Measurements from ENCODE around the gene SYCP3. TPM values are rescaled to one million over a fixed set of nuclear protein-coding genes. Genes with fewer than 3 reads are reported as not detected.
A peak's percentile ranks its signal among the peaks of the same experiment; 100 is the strongest.

Gene SYCP3
- total RNA-seq, 2 experiments from 2014 or later: 0.16 TPM; not detected in 1

DNA sequence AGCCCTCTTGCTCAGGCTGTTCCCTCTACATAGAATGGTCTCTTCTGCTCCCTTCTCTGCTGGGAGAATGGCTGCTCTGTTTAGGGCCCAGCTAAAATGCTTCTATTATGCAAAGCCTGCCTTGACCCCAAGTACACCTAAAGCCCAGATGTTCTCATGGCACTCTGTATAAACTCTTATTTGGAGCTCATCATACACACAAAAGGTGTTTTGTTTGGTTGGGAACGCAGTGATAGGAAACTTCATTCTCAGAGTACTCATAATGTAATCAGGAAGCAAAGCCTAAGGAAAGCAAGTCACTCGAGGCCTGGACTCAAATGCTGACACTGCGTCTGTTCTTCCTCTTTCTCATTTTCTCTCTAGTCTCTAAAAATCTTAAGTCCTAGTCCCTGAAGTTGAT is 38.2 kb upstream of the SYCP3 start:
- intact Hi-C loops (cut with DNase I, micrococcal nuclease): no loop called here
- ChIA-PET CTCF (interaction anchor here (0.6 to 3.9 kb wide), 7 partner anchors 28 to 63 kb away, joined by 3 to 23 read pairs (median 3); partner anchors contain the start of gene GNPTAB), POLR2A (no interaction called here)
- Mint-ChIP-seq H3K4me3 (no peak overlapping the region), H3K9me3 (ENCODE audit: low read depth) (no peaks in the 10 kb centered on the region), H3K27ac (no peak overlapping the region), H3K36me3 (ENCODE audit: low read depth) (peaks cover 14% of the 10 kb centered on the region), H3K4me1 (peaks cover 19% of the 10 kb centered on the region), H3K27me3 (no peaks in the 10 kb centered on the region)
- DNase-seq: no peak
- no peak for ATAC-seq

DNA sequence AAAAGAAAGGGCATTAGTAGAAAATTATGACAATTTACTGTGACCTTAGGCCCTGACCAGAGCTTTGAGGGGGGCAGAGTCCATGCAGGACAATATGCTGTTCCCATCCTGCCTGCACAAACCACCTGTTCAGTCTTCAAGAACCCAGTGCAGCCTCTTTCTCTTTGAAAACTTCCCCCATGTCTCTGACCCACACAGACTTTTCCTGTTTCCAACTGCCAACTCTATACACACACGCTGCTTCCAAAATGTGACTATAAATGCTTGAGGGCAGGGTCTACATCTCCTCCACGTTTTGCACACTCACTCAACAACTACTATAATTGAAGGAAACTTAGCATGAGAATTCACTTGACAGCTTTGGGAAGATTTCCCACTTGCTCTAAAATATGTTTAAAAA is 36.6 kb upstream of the SYCP3 start:
- H3K4me1 Mint-ChIP-seq: peaks cover 11% of the 10 kb centered on the region
- no peak for ATAC-seq
- no peaks in the 10 kb centered on the region for H3K27me3 Mint-ChIP-seq
- DNase-seq: no peak
- peaks cover 14% of the 10 kb centered on the region for H3K36me3 Mint-ChIP-seq (ENCODE audit: low read depth)
- H3K9me3 Mint-ChIP-seq (ENCODE audit: low read depth): no peaks in the 10 kb centered on the region
- peak overlapping the region; percentile 32 for H3K27ac Mint-ChIP-seq
- ChIA-PET POLR2A (interaction anchor here (0.6 kb wide), 1 partner anchor 29 kb away, joined by 7 read pairs; no protein-coding TSS in a partner anchor), CTCF (interaction anchor here (0.6 to 3.9 kb wide), 7 partner anchors 16 to 64 kb away, joined by 3 to 23 read pairs (median 3); partner anchors contain the start of gene GNPTAB)
- no peak overlapping the region for H3K4me3 Mint-ChIP-seq
- intact Hi-C loops (cut with DNase I, micrococcal nuclease): no loop called here

DNA sequence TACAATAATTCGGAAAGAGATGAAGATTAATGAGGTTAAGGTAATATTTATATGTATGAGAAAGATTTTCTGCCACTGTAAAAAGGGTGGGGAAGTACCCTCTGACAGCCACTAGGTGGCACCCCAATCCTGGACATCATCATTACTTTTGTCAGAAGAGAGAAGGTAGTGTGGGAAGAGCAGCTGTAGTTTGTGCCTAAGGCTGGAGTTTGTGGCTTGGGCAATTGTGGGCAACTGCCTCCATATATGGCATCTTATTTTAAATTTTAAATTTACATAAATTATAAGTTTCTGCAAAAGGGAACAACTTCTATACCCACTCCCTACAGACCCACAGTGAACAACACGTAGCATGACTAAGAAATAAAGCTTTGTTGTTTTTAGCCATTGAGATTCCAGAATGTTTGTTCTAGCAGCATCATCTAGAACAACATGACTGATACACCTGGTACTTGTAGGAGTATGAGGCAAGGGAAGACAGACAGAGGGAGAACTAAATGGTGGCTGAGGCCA is 34.4 kb upstream of the SYCP3 start:
- ChIA-PET CTCF (interaction anchor here (0.6 to 8.1 kb wide), 22 partner anchors 9 to 966 kb away, joined by 3 to 280 read pairs (median 4); partner anchors contain the start of genes DRAM1 and GNPTAB), POLR2A (interaction anchor here (0.7 kb wide), 1 partner anchor 258 kb away, joined by 3 read pairs; no protein-coding TSS in a partner anchor)
- H3K36me3 Mint-ChIP-seq (ENCODE audit: low read depth): peaks cover 11% of the 10 kb centered on the region
- intact Hi-C loops (cut with DNase I, micrococcal nuclease): loop anchor here (1.0 to 5.0 kb wide), 4 partner anchors 58 to 366 kb away; partner anchors contain the start of gene ARL1 (in 1 of the 2)
- H3K9me3 Mint-ChIP-seq (ENCODE audit: low read depth): no peaks in the 10 kb centered on the region
- no peaks in the 10 kb centered on the region for H3K27me3 Mint-ChIP-seq
- ATAC-seq (peak; percentile 87), DNase-seq (peak; percentile 78)
- no peak overlapping the region for H3K4me3 Mint-ChIP-seq
- peaks cover 9% of the 10 kb centered on the region for H3K4me1 Mint-ChIP-seq
- H3K27ac Mint-ChIP-seq: peak overlapping the region; percentile 65

DNA sequence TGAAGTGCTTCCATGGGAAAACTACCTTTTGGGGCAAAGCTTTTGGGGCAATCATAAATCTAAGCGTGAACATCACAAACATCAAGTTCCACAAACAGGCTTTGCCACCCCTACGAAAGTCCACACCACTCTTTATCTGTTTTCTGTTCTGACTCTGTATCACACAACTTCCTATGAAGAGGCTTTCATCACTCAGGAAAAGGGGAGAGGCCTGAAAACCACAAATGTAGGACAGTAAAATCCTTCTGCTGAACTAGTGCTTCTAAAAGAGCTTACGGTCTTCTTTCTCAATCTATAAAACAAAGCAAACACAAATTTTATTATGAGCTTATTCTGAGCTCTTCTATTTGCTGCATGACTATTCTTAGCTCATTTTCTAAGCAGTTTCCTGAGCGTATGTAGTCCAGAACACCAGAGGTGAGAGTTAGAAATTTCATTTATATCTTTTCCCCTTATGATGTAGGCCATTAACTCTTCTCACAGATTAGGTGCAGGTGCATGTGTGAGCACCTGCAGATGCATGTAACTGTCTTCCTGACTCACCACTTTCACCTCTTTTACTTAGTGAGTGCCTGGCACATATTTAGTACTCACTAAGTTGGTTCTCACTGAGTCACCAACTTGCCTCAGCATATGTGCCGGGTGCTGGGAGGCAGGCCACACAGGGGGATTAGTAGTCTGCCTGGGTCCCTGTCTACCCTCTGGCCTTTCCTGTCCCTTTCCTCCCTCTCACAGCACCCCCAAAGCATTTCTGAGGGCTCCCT is 32.9 kb upstream of the SYCP3 start:
- POLR2A ChIA-PET: interaction anchor here (0.6 kb wide), 1 partner anchor 181 kb away, joined by 5 read pairs; no protein-coding TSS in a partner anchor
- CTCF ChIA-PET: interaction anchor here (0.7 to 8.1 kb wide), 10 partner anchors 9 to 78 kb away, joined by 3 to 280 read pairs (median 4); partner anchors contain the start of gene GNPTAB
- Mint-ChIP-seq H3K27me3 (no peaks in the 10 kb centered on the region), H3K4me1 (peaks cover 9% of the 10 kb centered on the region), H3K27ac (no peak overlapping the region), H3K9me3 (ENCODE audit: low read depth) (no peaks in the 10 kb centered on the region), H3K36me3 (ENCODE audit: low read depth) (peaks cover 11% of the 10 kb centered on the region), H3K4me3 (no peak overlapping the region)
- intact Hi-C loops (cut with DNase I, micrococcal nuclease): loop anchor here in 1 of 2 experiments (5.0 kb wide), 1 partner anchor 365 kb away; the partner anchor contains the start of gene ARL1
- ATAC-seq (peak; percentile 75), DNase-seq (no peak)

DNA sequence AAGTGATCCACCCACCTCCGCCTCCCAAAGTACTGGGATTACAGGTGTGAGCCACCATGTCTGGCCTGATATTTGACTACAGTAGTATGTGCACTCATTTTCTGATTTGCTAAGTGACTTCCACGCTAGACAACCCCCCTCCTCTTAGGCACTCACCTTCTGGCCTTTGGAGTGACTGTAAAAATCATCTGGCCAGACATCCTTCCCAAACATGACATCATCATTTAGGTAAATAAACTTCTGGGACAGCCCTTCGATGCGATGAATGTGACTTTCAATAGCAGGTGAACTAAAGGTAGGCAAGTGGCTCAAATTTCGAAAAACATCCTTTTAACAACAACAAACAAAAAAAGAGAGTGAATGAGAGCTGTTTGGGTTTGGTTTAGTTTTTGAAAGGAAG is 30.6 kb upstream of the SYCP3 start:
- no peak overlapping the region for H3K27ac Mint-ChIP-seq
- intact Hi-C loops (cut with DNase I, micrococcal nuclease): loop anchor here in 1 of 2 experiments (5.0 kb wide), 1 partner anchor 363 kb away; the partner anchor contains the start of gene ARL1
- POLR2A ChIA-PET: no interaction called here
- H3K9me3 Mint-ChIP-seq (ENCODE audit: low read depth): no peaks in the 10 kb centered on the region
- DNase-seq: no peak
- no peak for ATAC-seq
- H3K4me3 Mint-ChIP-seq: no peak overlapping the region
- CTCF ChIA-PET: interaction anchor here (1.3 to 8.1 kb wide), 4 partner anchors 10 to 62 kb away, joined by 3 to 280 read pairs (median 7); partner anchors contain the start of gene GNPTAB
- H3K36me3 Mint-ChIP-seq (ENCODE audit: low read depth): peaks cover 14% of the 10 kb centered on the region
- H3K27me3 Mint-ChIP-seq: no peaks in the 10 kb centered on the region
- peaks cover 9% of the 10 kb centered on the region for H3K4me1 Mint-ChIP-seq

DNA sequence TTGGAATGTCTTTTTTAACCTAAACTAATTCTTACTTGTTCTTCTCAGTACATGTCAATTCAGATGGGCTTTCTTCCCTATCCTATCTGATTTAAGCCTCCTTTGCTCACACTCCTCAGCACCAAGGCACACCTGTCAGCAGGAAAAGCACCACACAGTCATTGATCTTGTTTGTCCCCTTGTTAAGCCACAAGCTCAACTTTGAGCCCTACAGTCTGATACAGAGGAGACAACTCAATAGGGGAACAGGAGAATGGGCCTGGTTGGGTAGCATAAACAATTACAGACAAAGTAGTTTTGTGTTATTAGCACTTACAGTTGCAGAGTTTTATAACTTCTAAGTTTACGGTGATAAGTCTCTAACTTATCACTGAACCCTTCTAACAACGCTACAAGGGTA is 29.5 kb upstream of the SYCP3 start:
- peaks cover 14% of the 10 kb centered on the region for H3K36me3 Mint-ChIP-seq (ENCODE audit: low read depth)
- ATAC-seq: no peak
- CTCF ChIA-PET: interaction anchor here (0.6 to 8.1 kb wide), 3 partner anchors 9 to 351 kb away, joined by 3 to 280 read pairs (median 11); partner anchors contain the start of gene GNPTAB
- intact Hi-C loops (cut with DNase I, micrococcal nuclease): no loop called here
- DNase-seq: no peak
- no peaks in the 10 kb centered on the region for H3K27me3 Mint-ChIP-seq
- POLR2A ChIA-PET: no interaction called here
- no peak overlapping the region for H3K27ac Mint-ChIP-seq
- peaks cover 9% of the 10 kb centered on the region for H3K4me1 Mint-ChIP-seq
- H3K9me3 Mint-ChIP-seq (ENCODE audit: low read depth): no peaks in the 10 kb centered on the region
- H3K4me3 Mint-ChIP-seq: no peak overlapping the region

DNA sequence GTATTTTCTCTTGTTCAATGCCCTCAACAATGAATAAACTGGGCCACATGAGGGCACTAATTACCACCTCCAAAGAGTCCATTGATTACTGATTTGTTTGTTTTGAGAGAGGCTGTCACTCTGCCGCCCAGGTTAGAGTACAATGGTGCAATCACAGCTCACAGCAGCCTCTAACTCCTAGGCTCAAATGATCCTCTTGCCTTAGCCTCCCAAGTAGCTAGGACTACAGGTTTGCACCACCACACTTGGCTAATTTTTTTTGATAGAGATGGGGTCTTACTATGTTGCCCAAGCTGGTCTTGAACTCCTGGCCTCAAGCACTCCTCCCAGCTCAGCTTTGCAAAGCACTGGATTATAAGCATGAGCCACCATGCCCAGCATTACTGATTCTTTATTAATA is 28.3 kb upstream of the SYCP3 start:
- Mint-ChIP-seq H3K27me3 (no peaks in the 10 kb centered on the region), H3K9me3 (ENCODE audit: low read depth) (no peaks in the 10 kb centered on the region), H3K4me3 (no peak overlapping the region), H3K36me3 (ENCODE audit: low read depth) (peaks cover 11% of the 10 kb centered on the region), H3K27ac (no peak overlapping the region), H3K4me1 (peaks cover 7% of the 10 kb centered on the region)
- intact Hi-C loops (cut with DNase I, micrococcal nuclease): no loop called here
- no peak for DNase-seq
- ChIA-PET CTCF (interaction anchor here (0.6 to 8.1 kb wide), 4 partner anchors 26 to 150 kb away, joined by 3 to 280 read pairs (median 3); partner anchors contain the start of gene GNPTAB), POLR2A (no interaction called here)
- ATAC-seq: no peak

DNA sequence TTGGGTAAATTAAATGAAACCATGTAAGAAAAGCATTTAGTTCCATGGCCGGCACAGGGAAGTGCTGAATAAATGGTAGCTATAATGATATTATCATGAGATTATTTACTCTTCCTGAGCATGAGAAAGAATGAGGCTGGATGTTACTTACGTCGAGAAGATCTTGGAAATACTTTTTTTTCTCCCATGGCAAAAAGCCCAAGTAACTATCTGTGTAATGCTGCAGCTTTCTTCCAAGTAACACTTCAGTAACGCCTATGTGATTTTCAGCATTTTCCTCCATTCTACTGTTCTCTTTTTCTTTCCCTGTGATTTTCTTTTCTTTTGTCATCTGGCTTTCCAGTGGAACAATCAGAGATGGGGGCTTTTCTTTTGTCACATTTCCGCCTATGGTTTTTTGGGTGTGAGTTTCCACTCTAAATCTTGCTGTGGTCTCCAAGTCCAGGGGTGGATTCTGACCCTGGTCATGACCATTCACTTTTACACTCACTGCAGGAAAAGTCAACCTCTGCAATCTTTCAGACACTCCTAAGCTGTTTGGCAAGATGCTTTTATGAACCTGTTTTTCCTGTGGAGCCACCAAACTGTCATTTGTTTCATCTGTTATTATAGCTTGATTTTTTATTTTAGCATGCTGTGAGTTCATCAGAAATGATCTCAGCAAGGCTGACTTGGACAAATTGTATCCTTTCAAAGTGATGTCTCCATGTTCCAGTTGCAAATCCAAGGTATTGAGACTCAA is 25.0 kb upstream of the SYCP3 start:
- ChIA-PET POLR2A (no interaction called here), CTCF (interaction anchor here (0.7 to 1.6 kb wide), 4 partner anchors 9 to 745 kb away, joined by 3 to 6 read pairs (median 3); no protein-coding TSS in a partner anchor)
- H3K27me3 Mint-ChIP-seq: no peaks in the 10 kb centered on the region
- H3K4me1 Mint-ChIP-seq: no peaks in the 10 kb centered on the region
- intact Hi-C loops (cut with DNase I, micrococcal nuclease): no loop called here
- no peaks in the 10 kb centered on the region for H3K9me3 Mint-ChIP-seq (ENCODE audit: low read depth)
- no peak for DNase-seq
- no peak overlapping the region for H3K4me3 Mint-ChIP-seq
- ATAC-seq: no peak
- peaks cover 4% of the 10 kb centered on the region for H3K36me3 Mint-ChIP-seq (ENCODE audit: low read depth)
- H3K27ac Mint-ChIP-seq: no peak overlapping the region

DNA sequence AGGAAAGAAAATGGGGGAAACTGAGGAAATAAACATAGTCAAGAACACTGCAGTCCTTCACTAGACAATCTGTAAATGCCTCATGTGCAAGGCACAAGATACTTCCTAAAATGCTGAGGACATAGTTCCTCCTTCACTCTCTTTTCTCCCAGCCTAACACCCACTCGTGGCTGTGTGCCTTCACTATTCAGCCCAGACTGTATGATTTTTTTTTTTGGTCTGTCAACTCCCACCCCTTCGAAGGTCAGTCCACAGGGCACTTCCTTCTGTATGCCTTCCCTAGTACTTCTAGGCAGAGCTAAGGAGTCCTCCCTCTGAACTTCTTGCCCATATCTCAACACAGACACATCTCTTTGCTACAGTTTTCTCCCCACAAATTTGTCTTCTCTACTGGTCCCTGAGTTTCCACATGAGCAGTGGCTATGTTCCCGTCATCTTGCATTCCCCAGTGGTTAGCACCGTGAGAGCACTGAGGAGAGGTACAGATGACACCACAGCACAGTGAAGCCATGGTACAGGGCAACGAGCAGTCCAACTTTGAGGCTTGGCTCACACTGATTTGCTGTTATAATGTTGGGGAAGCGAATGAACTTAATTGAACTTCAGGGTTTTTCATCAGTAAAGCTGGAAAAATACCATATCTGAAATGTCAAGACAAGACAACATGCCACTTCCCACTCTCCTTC is 24.1 kb upstream of the SYCP3 start:
- H3K4me3 Mint-ChIP-seq: no peak overlapping the region
- DNase-seq: no peak
- no peaks in the 10 kb centered on the region for H3K4me1 Mint-ChIP-seq
- POLR2A ChIA-PET: no interaction called here
- no peaks in the 10 kb centered on the region for H3K27me3 Mint-ChIP-seq
- H3K27ac Mint-ChIP-seq: no peak overlapping the region
- CTCF ChIA-PET: interaction anchor here (0.6 to 1.8 kb wide), 4 partner anchors 8 to 346 kb away, joined by 3 to 6 read pairs (median 5); no protein-coding TSS in a partner anchor
- no peak for ATAC-seq
- H3K36me3 Mint-ChIP-seq (ENCODE audit: low read depth): peaks cover 5% of the 10 kb centered on the region
- intact Hi-C loops (cut with DNase I, micrococcal nuclease): no loop called here
- no peaks in the 10 kb centered on the region for H3K9me3 Mint-ChIP-seq (ENCODE audit: low read depth)

DNA sequence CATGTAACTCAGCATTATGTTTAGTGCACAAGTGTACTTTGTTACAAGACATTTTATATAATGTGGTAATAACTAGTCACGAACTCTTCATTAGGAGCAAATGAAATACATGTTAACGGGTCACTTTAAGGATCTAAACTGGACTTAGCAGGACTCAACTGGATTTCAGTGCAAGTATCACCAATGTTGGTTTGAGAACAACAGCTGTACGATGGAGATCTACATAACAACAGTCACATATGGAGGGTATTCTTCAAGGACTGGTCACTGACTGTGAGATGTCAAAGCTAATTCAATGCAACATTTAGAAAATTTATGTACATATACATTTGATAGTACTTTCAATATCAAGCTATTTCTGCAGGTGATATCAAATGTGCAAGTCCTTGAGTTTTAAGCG is 22.5 kb upstream of the SYCP3 start:
- ChIA-PET CTCF (interaction anchor here (0.8 to 3.3 kb wide), 4 partner anchors 11 to 347 kb away, joined by 3 to 33 read pairs (median 5); no protein-coding TSS in a partner anchor), POLR2A (no interaction called here)
- ATAC-seq: no peak
- DNase-seq: no peak
- Mint-ChIP-seq H3K9me3 (ENCODE audit: low read depth) (no peaks in the 10 kb centered on the region), H3K36me3 (ENCODE audit: low read depth) (peaks cover 6% of the 10 kb centered on the region), H3K4me1 (no peaks in the 10 kb centered on the region), H3K4me3 (no peak overlapping the region), H3K27ac (no peak overlapping the region), H3K27me3 (no peaks in the 10 kb centered on the region)
- intact Hi-C loops (cut with DNase I, micrococcal nuclease): no loop called here

Data from activated CD4-positive, alpha-beta T cell treated with anti-CD3 and anti-CD28 coated beads for 36 hours (primary cell).